ENCODE data around the gene MCF2L2.
A peak's percentile ranks its signal among the peaks of the same experiment; 100 is the strongest.

Gene MCF2L2

GRCh38 chr3:183301937-183302580 lies 126.4 kb downstream of the MCF2L2 start:
- no peak for DNase-seq (ENCODE audit: low read depth)
- no peak for TF ChIP-seq CTCF (IDR thresholded peaks at IDR 0.05; ENCODE audit: low read length, missing control alignments)
- no peak overlapping the region for H3K4me3 ChIP-seq (replicated peaks; ENCODE audit: low read depth, low read length)

- TF ChIP-seq CTCF (IDR thresholded peaks at IDR 0.05; ENCODE audit: low read length, missing control alignments): no peak
Observed at GRCh38 chr3:183300996-183301562, 127.3 kb downstream of the MCF2L2 start.

GRCh38 chr3:183299976-183300375 lies 128.4 kb downstream of the MCF2L2 start:
- TF ChIP-seq CTCF (IDR thresholded peaks at IDR 0.05; ENCODE audit: low read length, missing control alignments): no peak
- H3K4me3 ChIP-seq (replicated peaks; ENCODE audit: low read depth, low read length): no peak overlapping the region
- no peak for DNase-seq (ENCODE audit: low read depth)

More at GRCh38 chr3:183300996-183301562, 127.3 kb downstream of the MCF2L2 start:
- DNase-seq (ENCODE audit: low read depth): no peak
- H3K4me3 ChIP-seq (replicated peaks; ENCODE audit: low read depth, low read length): no peak overlapping the region

- peak; percentile 90 for DNase-seq (ENCODE audit: low read depth)
- H3K4me3 ChIP-seq (replicated peaks; ENCODE audit: low read depth, low read length): no peak overlapping the region
- no peak for TF ChIP-seq CTCF (IDR thresholded peaks at IDR 0.05; ENCODE audit: low read length, missing control alignments)
Observed at GRCh38 chr3:183298701-183299153, 129.7 kb downstream of the MCF2L2 start.

- TF ChIP-seq CTCF (IDR thresholded peaks at IDR 0.05; ENCODE audit: low read length, missing control alignments): no peak
- no peak overlapping the region for H3K4me3 ChIP-seq (replicated peaks; ENCODE audit: low read depth, low read length)
- DNase-seq (ENCODE audit: low read depth): no peak
Observed at GRCh38 chr3:183296944-183297343, 131.5 kb downstream of the MCF2L2 start.

GRCh38 chr3:183295211-183295610 lies 133.2 kb downstream of the MCF2L2 start:
- no peak for TF ChIP-seq CTCF (IDR thresholded peaks at IDR 0.05; ENCODE audit: low read length, missing control alignments)
- peak; percentile 96 for DNase-seq (ENCODE audit: low read depth)
- H3K4me3 ChIP-seq (replicated peaks; ENCODE audit: low read depth, low read length): no peak overlapping the region

- H3K4me3 ChIP-seq (replicated peaks; ENCODE audit: low read depth, low read length): no peak overlapping the region
- TF ChIP-seq CTCF (IDR thresholded peaks at IDR 0.05; ENCODE audit: low read length, missing control alignments): no peak
- DNase-seq (ENCODE audit: low read depth): no peak
Observed at GRCh38 chr3:183293966-183294365, 134.5 kb downstream of the MCF2L2 start.
